CD14-positive monocyte (primary cell): ENCODE results near the gene ALDH1B1. TPM values are rescaled to one million over a fixed set of nuclear protein-coding genes. Genes with fewer than 3 reads are reported as not detected.

Experiments used
- DNase-seq, 3 donors: peaks; one replicate each; pipeline ENCODE4 v3.0.0-alpha.2; 2011 to 2022
- H2AFZ ChIP-seq: 2 replicates; pipeline ENCODE4 v1.6.0; 2012; ENCODE audit warnings: mild to moderate bottlenecking, low read depth, low read length, inconsistent platforms; ENCODE audit not compliant: insufficient read depth, poor library complexity, severe bottlenecking
- H3K27ac ChIP-seq, 2 donors: 1 replicate in 1 of 2; 2 replicates in 1 of 2; pipeline ENCODE4 v1.5.1; 2012 to 2013; ENCODE audit warnings: low read length in 2 of 2, control low read depth in 1 of 2, inconsistent platforms in 1 of 2, low read depth in 1 of 2, mild to moderate bottlenecking in 1 of 2
- H3K27me3 ChIP-seq, 2 donors: one replicate each; pipeline versions ENCODE4 v1.6.0 to v1.6.1; 2011 to 2013; ENCODE audit warnings: low read length in 2 of 2; ENCODE audit not compliant: control insufficient read depth in 2 of 2, insufficient read depth in 2 of 2
- H3K36me3 ChIP-seq, 2 donors: replicated peaks in 1 of 2; 1 replicate in 1 of 2; 2 replicates in 1 of 2; pipeline versions ENCODE4 v1.5.1 to v1.6.1; 2012 to 2013; ENCODE audit warnings: low read length in 2 of 2, control low read depth in 1 of 2, inconsistent platforms in 1 of 2, mild to moderate bottlenecking in 1 of 2; ENCODE audit not compliant: insufficient read depth in 2 of 2, control insufficient read depth in 1 of 2
- H3K4me1 ChIP-seq, 2 donors: 1 replicate in 1 of 2; 2 replicates in 1 of 2; pipeline versions ENCODE4 v1.5.1 to v1.6.1; 2012 to 2013; ENCODE audit warnings: low read length in 2 of 2, control low read depth in 1 of 2, inconsistent platforms in 1 of 2, mild to moderate bottlenecking in 1 of 2, moderate library complexity in 1 of 2; ENCODE audit not compliant: insufficient read depth in 2 of 2, control insufficient read depth in 1 of 2
- H3K4me2 ChIP-seq: replicated peaks from 2 replicates; pipeline ENCODE3; 2012; ENCODE audit warnings: low read length, moderate library complexity, mild to moderate bottlenecking; ENCODE audit not compliant: poor library complexity, severe bottlenecking; ENCODE audit errors: extremely low read depth
- H3K4me3 ChIP-seq, 3 experiments: fragments of 200-600 bp in 1 of 3; sonication (generic) in 1 of 3; replicated peaks in 1 of 3; 1 replicate in 2 of 3; 2 replicates in 1 of 3; pipeline ENCODE4 v1.5.1; 2011 to 2013; ENCODE audit warnings: low read length in 3 of 3, mild to moderate bottlenecking in 3 of 3, control low read depth in 2 of 3, low read depth in 2 of 3, inconsistent platforms in 1 of 3, moderate library complexity in 1 of 3
- H3K79me2 ChIP-seq: 2 replicates; pipeline ENCODE4 v1.6.0; 2012; ENCODE audit warnings: mild to moderate bottlenecking, control low read depth, inconsistent platforms, low read length, moderate library complexity; ENCODE audit not compliant: insufficient read depth
- H3K9ac ChIP-seq: 2 replicates; pipeline ENCODE4 v1.6.0; 2017; ENCODE audit warnings: low read length, mild to moderate bottlenecking; ENCODE audit not compliant: insufficient read depth, poor library complexity, severe bottlenecking
- H3K9me3 ChIP-seq, 2 donors: replicated peaks in 1 of 2; 1 replicate in 1 of 2; 2 replicates in 1 of 2; pipeline versions ENCODE4 v1.5.1 to v1.6.1; 2012 to 2013; ENCODE audit warnings: low read length in 2 of 2, control low read depth in 1 of 2; ENCODE audit not compliant: control insufficient read depth in 1 of 2, insufficient read depth in 1 of 2
- H4K20me1 ChIP-seq: 2 replicates; pipeline ENCODE4 v1.6.0; 2012; ENCODE audit warnings: mild to moderate bottlenecking, low read length, control low read depth, moderate library complexity; ENCODE audit not compliant: insufficient read depth
- H3K27ac Mint-ChIP-seq, 7 donors: one replicate each; pipeline ENCODE4 v1.8.0; 2020; ENCODE audit warnings: mild to moderate bottlenecking in 7 of 7, mixed read lengths in 7 of 7, moderate library complexity in 6 of 7, inconsistent platforms in 2 of 7
- H3K27me3 Mint-ChIP-seq, 3 donors: one replicate each; pipeline ENCODE4 v1.8.0; 2021 to 2022; ENCODE audit warnings: low read depth in 3 of 3, mild to moderate bottlenecking in 3 of 3, mixed read lengths in 3 of 3, moderate library complexity in 3 of 3, inconsistent platforms in 1 of 3
- H3K36me3 Mint-ChIP-seq, 2 donors: one replicate each; pipeline ENCODE4 v1.8.0; 2020; ENCODE audit warnings: mixed read lengths in 2 of 2, inconsistent platforms in 1 of 2, mild to moderate bottlenecking in 1 of 2
- H3K4me1 Mint-ChIP-seq: one replicate; pipeline ENCODE4 v1.8.0; 2020; ENCODE audit warnings: mild to moderate bottlenecking, mixed read lengths
- H3K4me3 Mint-ChIP-seq, 2 donors: one replicate each; pipeline ENCODE4 v1.8.0; 2020; ENCODE audit warnings: mild to moderate bottlenecking in 2 of 2, mixed read lengths in 2 of 2, moderate library complexity in 1 of 2
- H3K9me3 Mint-ChIP-seq, 7 donors: one replicate each; pipeline ENCODE4 v1.8.0; 2020 to 2022; ENCODE audit warnings: mixed read lengths in 7 of 7, mild to moderate bottlenecking in 6 of 7, moderate library complexity in 6 of 7, inconsistent platforms in 2 of 7
- CTCF ChIP-seq: fragments of 200-600 bp; IDR thresholded peaks from one replicate; pipeline ENCODE4 v1.8.0; 2022; ENCODE audit warnings: antibody characterized with exemption, mild to moderate bottlenecking
- WGBS: methylation state at CpG from one replicate; pipeline ENCODE4 v1.1.5; 2013; ENCODE audit warnings: missing lambda C conversion rate; ENCODE audit not compliant: insufficient coverage; 5-methylcytosine and 5-hydroxymethylcytosine counted together
- intact Hi-C, 2 donors: fragments of 100-400 bp; cut with micrococcal nuclease; formaldehyde crosslinking; loops; one replicate each; pipeline versions ENCODE4 v1.15.0 to v1.15.1; 2023
- polyA plus RNA-seq, 3 donors: library from polyadenylated mRNA; depleted of rRNA in 1 of 3; unstranded in 2 of 3; stranded (reverse) in 1 of 3; fragments of 300-500 nt in 2 of 3; fragments of >200 nt in 1 of 3; fragmentation: Illumina TruSeq in 2 of 3; gene quantifications; 1 replicate in 2 of 3; 2 replicates in 1 of 3; pipeline ENCODE4 v1.2.3, GENCODE V29; 2012 to 2021

ALDH1B1 gene
- polyA plus RNA-seq, 3 donors = 1.00 to 4.5 (median 3.8) TPM

GRCh38 chr9:38355115-38355514 lies 37.4 kb upstream of the ALDH1B1 start:
- H3K27me3 ChIP-seq = no peaks in the 10 kb centered on the region
- no peaks in the 10 kb centered on the region for H3K36me3 ChIP-seq
- H3K27ac ChIP-seq = no peak overlapping the region
- Mint-ChIP-seq H3K36me3 (no peaks in the 10 kb centered on the region), H3K9me3 (peaks cover 0 to 5% (median 4%) of the 10 kb centered on the region in 7 donors), H3K4me3 (no peak overlapping the region), H3K27me3 (peaks cover 0 to 7% (median 0%) of the 10 kb centered on the region in 3 donors), H3K4me1 (no peaks in the 10 kb centered on the region), H3K27ac (no peak overlapping the region)
- no peaks in the 10 kb centered on the region for H3K4me1 ChIP-seq
- no peak overlapping the region for H3K4me3 ChIP-seq
- no peak overlapping the region for H3K9ac ChIP-seq
- no peaks in the 10 kb centered on the region for H3K9me3 ChIP-seq
- intact Hi-C loops = no loop called here
- TF ChIP-seq CTCF = no peak
- no peak overlapping the region for H2AFZ ChIP-seq
- H3K79me2 ChIP-seq = no peaks in the 10 kb centered on the region
- no CpG with 5 or more reads among the region's 3 CpGs for WGBS
- no peak for DNase-seq
- H4K20me1 ChIP-seq = no peaks in the 10 kb centered on the region
- no peak overlapping the region for H3K4me2 ChIP-seq

- H3K36me3 ChIP-seq = no peaks in the 10 kb centered on the region
- H2AFZ ChIP-seq = no peak overlapping the region
- no peaks in the 10 kb centered on the region for H3K4me1 Mint-ChIP-seq
- H3K27me3 Mint-ChIP-seq = peaks cover 0 to 6% (median 0%) of the 10 kb centered on the region in 3 donors
- no peaks in the 10 kb centered on the region for H3K79me2 ChIP-seq
- no peak overlapping the region for H3K4me3 Mint-ChIP-seq
- H3K4me3 ChIP-seq = no peak overlapping the region
- H3K9me3 Mint-ChIP-seq = peaks cover 0 to 5% (median 4%) of the 10 kb centered on the region in 7 donors
- H3K36me3 Mint-ChIP-seq = no peaks in the 10 kb centered on the region
- WGBS = 100% methylated on average over 2 of the region's 3 CpGs
- no peaks in the 10 kb centered on the region for H3K9me3 ChIP-seq
- no peak overlapping the region for H3K4me2 ChIP-seq
- TF ChIP-seq CTCF = no peak
- no peak for DNase-seq
- H4K20me1 ChIP-seq = no peaks in the 10 kb centered on the region
- H3K27ac ChIP-seq = no peak overlapping the region
- H3K9ac ChIP-seq = no peak overlapping the region
- no peak overlapping the region for H3K27ac Mint-ChIP-seq
- intact Hi-C loops = no loop called here
- H3K4me1 ChIP-seq = no peaks in the 10 kb centered on the region
- no peaks in the 10 kb centered on the region for H3K27me3 ChIP-seq
These were observed 36.9 kb upstream of the ALDH1B1 start for GRCh38 chr9:38355517-38356120.
